Activated CD8-positive, alpha-beta T cell treated with anti-CD3 and anti-CD28 coated beads for 36 hours (primary cell): ENCODE results near the gene PALLD. TPM values are rescaled to one million over a fixed set of nuclear protein-coding genes. Genes with fewer than 3 reads are reported as not detected.

Experiments
- ATAC-seq: fragments of 200-7000 bp; cut with Tn5 transposase; one replicate; pipeline ENCODE4 v1.10.0; 2021; ENCODE audit warnings: mild to moderate bottlenecking, moderate library complexity
- CTCF ChIA-PET: fragments of 350-600 bp; sonication (Branson Sonifier 250); formaldehyde crosslinking; loops from one replicate; lab custom pipeline; 2021; ENCODE audit warnings: antibody characterized with exemption; lab: Charles Lee
- POLR2A ChIA-PET: fragments of 350-600 bp; sonication (Branson Sonifier 250); formaldehyde crosslinking; loops from one replicate; lab custom pipeline; 2021; ENCODE audit warnings: antibody characterized with exemption; lab: Charles Lee
- DNase-seq: peaks from one replicate; pipeline ENCODE4 v3.0.0-alpha.2; 2020
- H3K27ac Mint-ChIP-seq: one replicate; pipeline ENCODE4 v1.8.0; 2021; ENCODE audit warnings: mild to moderate bottlenecking, mixed read lengths
- H3K27me3 Mint-ChIP-seq: one replicate; pipeline ENCODE4 v1.8.0; 2021; ENCODE audit warnings: mixed read lengths
- H3K36me3 Mint-ChIP-seq: one replicate; pipeline ENCODE4 v1.8.0; 2021; ENCODE audit warnings: low read depth, mixed read lengths
- H3K4me1 Mint-ChIP-seq: one replicate; pipeline ENCODE4 v1.8.0; 2021; ENCODE audit warnings: low read depth, mixed read lengths
- H3K4me3 Mint-ChIP-seq: one replicate; pipeline ENCODE4 v1.8.0; 2021; ENCODE audit warnings: mild to moderate bottlenecking, moderate library complexity, mixed read lengths
- H3K9me3 Mint-ChIP-seq: one replicate; pipeline ENCODE4 v1.8.0; 2021; ENCODE audit warnings: mixed read lengths
- intact Hi-C: fragments of 100-400 bp; cut with micrococcal nuclease; formaldehyde crosslinking; loops from one replicate; pipeline ENCODE4 v1.10.0; 2022
- total RNA-seq, 2 experiments: library from RNA; stranded (reverse); gene quantifications; one replicate each; pipeline ENCODE4 v1.2.3, GENCODE V29; 2021
- TF ChIP-seq, protein P1 (sequence below): fragments of 200-600 bp; IDR thresholded peaks from one replicate; pipeline ENCODE4 v1.8.0; 2022; ENCODE audit warnings: antibody characterized with exemption, mild to moderate bottlenecking

Gene PALLD
- total RNA-seq, 2 experiments from 2014 or later: 0.41 to 0.60 TPM

- Mint-ChIP-seq H3K4me1 (peaks cover 6% of the 10 kb centered on the region), H3K9me3 (no peaks in the 10 kb centered on the region), H3K36me3 (no peaks in the 10 kb centered on the region), H3K27ac (no peak overlapping the region), H3K27me3 (peaks cover 9% of the 10 kb centered on the region), H3K4me3 (no peak overlapping the region)
- ATAC-seq (no peak), DNase-seq (no peak)
- intact Hi-C loops: no loop called here
- TF ChIP-seq, protein P1, sequence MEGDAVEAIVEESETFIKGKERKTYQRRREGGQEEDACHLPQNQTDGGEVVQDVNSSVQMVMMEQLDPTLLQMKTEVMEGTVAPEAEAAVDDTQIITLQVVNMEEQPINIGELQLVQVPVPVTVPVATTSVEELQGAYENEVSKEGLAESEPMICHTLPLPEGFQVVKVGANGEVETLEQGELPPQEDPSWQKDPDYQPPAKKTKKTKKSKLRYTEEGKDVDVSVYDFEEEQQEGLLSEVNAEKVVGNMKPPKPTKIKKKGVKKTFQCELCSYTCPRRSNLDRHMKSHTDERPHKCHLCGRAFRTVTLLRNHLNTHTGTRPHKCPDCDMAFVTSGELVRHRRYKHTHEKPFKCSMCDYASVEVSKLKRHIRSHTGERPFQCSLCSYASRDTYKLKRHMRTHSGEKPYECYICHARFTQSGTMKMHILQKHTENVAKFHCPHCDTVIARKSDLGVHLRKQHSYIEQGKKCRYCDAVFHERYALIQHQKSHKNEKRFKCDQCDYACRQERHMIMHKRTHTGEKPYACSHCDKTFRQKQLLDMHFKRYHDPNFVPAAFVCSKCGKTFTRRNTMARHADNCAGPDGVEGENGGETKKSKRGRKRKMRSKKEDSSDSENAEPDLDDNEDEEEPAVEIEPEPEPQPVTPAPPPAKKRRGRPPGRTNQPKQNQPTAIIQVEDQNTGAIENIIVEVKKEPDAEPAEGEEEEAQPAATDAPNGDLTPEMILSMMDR: no peak
- ChIA-PET CTCF (no interaction called here), POLR2A (no interaction called here)
Measured at GRCh38 chr4:168811786-168812651, 315.2 kb downstream of the PALLD start.

- no peak for ATAC-seq
- no peak for DNase-seq
- Mint-ChIP-seq H3K4me1 (peaks cover 6% of the 10 kb centered on the region), H3K27ac (no peak overlapping the region), H3K9me3 (no peaks in the 10 kb centered on the region), H3K4me3 (no peak overlapping the region), H3K27me3 (peaks cover 16% of the 10 kb centered on the region), H3K36me3 (no peaks in the 10 kb centered on the region)
- intact Hi-C loops: no loop called here
- POLR2A ChIA-PET: no interaction called here
- TF ChIP-seq, protein P1: no peak
- CTCF ChIA-PET: no interaction called here
Measured at GRCh38 chr4:168812806-168813205, 316.0 kb downstream of the PALLD start.

- TF ChIP-seq, protein P1: no peak
- ChIA-PET CTCF (no interaction called here), POLR2A (no interaction called here)
- intact Hi-C loops: no loop called here
- DNase-seq: no peak
- Mint-ChIP-seq H3K9me3 (no peaks in the 10 kb centered on the region), H3K4me3 (no peak overlapping the region), H3K36me3 (no peaks in the 10 kb centered on the region), H3K27ac (no peak overlapping the region), H3K4me1 (peaks cover 6% of the 10 kb centered on the region), H3K27me3 (peaks cover 19% of the 10 kb centered on the region)
- no peak for ATAC-seq
Measured at GRCh38 chr4:168813890-168814289, 317.0 kb downstream of the PALLD start.

- H3K4me3 Mint-ChIP-seq: no peak overlapping the region
- H3K4me1 Mint-ChIP-seq: peaks cover 6% of the 10 kb centered on the region
- intact Hi-C loops: no loop called here
- DNase-seq: no peak
- H3K36me3 Mint-ChIP-seq: no peaks in the 10 kb centered on the region
- TF ChIP-seq, protein P1: no peak
- ChIA-PET POLR2A (interaction anchor here (0.7 to 0.9 kb wide), 2 partner anchors 20 to 98 kb away, joined by 3 to 4 read pairs; no protein-coding TSS in a partner anchor), CTCF (no interaction called here)
- peaks cover 22% of the 10 kb centered on the region for H3K27me3 Mint-ChIP-seq
- H3K9me3 Mint-ChIP-seq: no peaks in the 10 kb centered on the region
- H3K27ac Mint-ChIP-seq: no peak overlapping the region
- no peak for ATAC-seq
Measured at GRCh38 chr4:168815379-168816345, 318.8 kb downstream of the PALLD start.
